ENCODE data around the gene KRT71.

KRT71 gene

GRCh38 chr12:52494518-52494917, 58.4 kb downstream of the KRT71 start:
- no peak for DNase-seq

GRCh38 chr12:52494100-52494499, 58.8 kb downstream of the KRT71 start:
- DNase-seq: no peak
